RKO (cell line): ENCODE results near the gene IL34.

Experiments used
- DNase-seq: peaks from one replicate; pipeline ENCODE4 v3.0.0-alpha.2; 2016; ENCODE audit warnings: low spot score

IL34 gene

GRCh38 chr16:70702624-70703023 lies 56.3 kb downstream of the IL34 start:
- no peak for DNase-seq

GRCh38 chr16:70703041-70703834 lies 56.9 kb downstream of the IL34 start:
- no peak for DNase-seq

GRCh38 chr16:70703835-70704381 lies 57.5 kb downstream of the IL34 start:
- DNase-seq = no peak

GRCh38 chr16:70704586-70704985 lies 58.2 kb downstream of the IL34 start:
- no peak for DNase-seq

- no peak for DNase-seq
These were observed 58.7 kb downstream of the IL34 start for GRCh38 chr16:70705056-70705455.

- no peak for DNase-seq
These were observed 60.6 kb downstream of the IL34 start for GRCh38 chr16:70706948-70707465.

GRCh38 chr16:70708366-70709246 lies 62.2 kb downstream of the IL34 start:
- DNase-seq = no peak

- no peak for DNase-seq
These were observed 63.1 kb downstream of the IL34 start for GRCh38 chr16:70709457-70709856.

GRCh38 chr16:70709942-70710341 lies 63.6 kb downstream of the IL34 start:
- DNase-seq = no peak
